DND-41 (cell line): ENCODE results near the gene IPCEF1.

Experiments used
- EZH2 ChIP-seq: IDR thresholded peaks from 3 replicates; pipeline ENCODE4 v1.6.1; 2012; ENCODE audit warnings: borderline replicate concordance, low read depth, mild to moderate bottlenecking, moderate library complexity, low read length, inconsistent platforms; ENCODE audit not compliant: severe bottlenecking
- TF ChIP-seq, protein P1 (sequence below): IDR thresholded peaks from 2 replicates; pipeline ENCODE4 v1.5.1; 2012; ENCODE audit warnings: borderline replicate concordance, low read length, moderate library complexity, mild to moderate bottlenecking; ENCODE audit not compliant: poor library complexity, severe bottlenecking; ENCODE audit errors: extremely low read depth

- TF ChIP-seq, protein P1, sequence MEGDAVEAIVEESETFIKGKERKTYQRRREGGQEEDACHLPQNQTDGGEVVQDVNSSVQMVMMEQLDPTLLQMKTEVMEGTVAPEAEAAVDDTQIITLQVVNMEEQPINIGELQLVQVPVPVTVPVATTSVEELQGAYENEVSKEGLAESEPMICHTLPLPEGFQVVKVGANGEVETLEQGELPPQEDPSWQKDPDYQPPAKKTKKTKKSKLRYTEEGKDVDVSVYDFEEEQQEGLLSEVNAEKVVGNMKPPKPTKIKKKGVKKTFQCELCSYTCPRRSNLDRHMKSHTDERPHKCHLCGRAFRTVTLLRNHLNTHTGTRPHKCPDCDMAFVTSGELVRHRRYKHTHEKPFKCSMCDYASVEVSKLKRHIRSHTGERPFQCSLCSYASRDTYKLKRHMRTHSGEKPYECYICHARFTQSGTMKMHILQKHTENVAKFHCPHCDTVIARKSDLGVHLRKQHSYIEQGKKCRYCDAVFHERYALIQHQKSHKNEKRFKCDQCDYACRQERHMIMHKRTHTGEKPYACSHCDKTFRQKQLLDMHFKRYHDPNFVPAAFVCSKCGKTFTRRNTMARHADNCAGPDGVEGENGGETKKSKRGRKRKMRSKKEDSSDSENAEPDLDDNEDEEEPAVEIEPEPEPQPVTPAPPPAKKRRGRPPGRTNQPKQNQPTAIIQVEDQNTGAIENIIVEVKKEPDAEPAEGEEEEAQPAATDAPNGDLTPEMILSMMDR = peak; percentile 63
- no peak for TF ChIP-seq EZH2
Observed at GRCh38 chr6:154370545-154370944, 13.9 kb upstream of the IPCEF1 start.
